22Rv1 (cell line): ENCODE data around the gene SPPL2B.

Source experiments
- H3K27ac ChIP-seq: fragments of 450-650 bp; 2 replicates; pipeline ENCODE4 v1.5.1; 2017
- ZFX ChIP-seq: fragments of 450-650 bp; IDR thresholded peaks from 2 replicates; pipeline ENCODE4 v1.6.1; 2017; ENCODE audit warnings: antibody characterized with exemption, borderline replicate concordance
- TF ChIP-seq, protein P1 (sequence below): fragments of 450-650 bp; IDR thresholded peaks from 2 replicates; pipeline ENCODE4 v1.5.1; 2017; ENCODE audit warnings: mild to moderate bottlenecking

The SPPL2B gene

DNA sequence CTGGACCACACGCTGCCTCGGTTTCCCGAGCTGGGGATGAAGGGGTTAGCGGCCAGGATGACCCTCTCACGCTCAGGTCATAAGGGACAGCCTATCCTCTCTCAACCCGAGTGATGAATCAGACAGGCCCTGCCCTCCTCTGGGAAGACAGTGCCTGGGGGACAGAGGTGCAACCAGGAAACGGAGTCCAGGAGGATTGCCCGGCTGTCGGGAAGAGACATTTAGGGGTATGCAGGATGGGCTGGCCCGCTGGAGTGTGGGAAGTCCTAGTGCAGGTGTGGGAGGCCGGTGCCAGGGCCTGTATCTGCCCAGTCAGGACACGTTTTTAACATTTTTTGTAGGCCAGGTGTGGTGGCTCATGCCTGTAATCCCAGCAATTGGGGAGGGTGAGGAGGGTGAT lies 8.4 kb upstream of the SPPL2B start:
- no peak overlapping the region for H3K27ac ChIP-seq
- TF ChIP-seq, protein P1, sequence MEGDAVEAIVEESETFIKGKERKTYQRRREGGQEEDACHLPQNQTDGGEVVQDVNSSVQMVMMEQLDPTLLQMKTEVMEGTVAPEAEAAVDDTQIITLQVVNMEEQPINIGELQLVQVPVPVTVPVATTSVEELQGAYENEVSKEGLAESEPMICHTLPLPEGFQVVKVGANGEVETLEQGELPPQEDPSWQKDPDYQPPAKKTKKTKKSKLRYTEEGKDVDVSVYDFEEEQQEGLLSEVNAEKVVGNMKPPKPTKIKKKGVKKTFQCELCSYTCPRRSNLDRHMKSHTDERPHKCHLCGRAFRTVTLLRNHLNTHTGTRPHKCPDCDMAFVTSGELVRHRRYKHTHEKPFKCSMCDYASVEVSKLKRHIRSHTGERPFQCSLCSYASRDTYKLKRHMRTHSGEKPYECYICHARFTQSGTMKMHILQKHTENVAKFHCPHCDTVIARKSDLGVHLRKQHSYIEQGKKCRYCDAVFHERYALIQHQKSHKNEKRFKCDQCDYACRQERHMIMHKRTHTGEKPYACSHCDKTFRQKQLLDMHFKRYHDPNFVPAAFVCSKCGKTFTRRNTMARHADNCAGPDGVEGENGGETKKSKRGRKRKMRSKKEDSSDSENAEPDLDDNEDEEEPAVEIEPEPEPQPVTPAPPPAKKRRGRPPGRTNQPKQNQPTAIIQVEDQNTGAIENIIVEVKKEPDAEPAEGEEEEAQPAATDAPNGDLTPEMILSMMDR = no peak
- no peak for TF ChIP-seq ZFX

DNA sequence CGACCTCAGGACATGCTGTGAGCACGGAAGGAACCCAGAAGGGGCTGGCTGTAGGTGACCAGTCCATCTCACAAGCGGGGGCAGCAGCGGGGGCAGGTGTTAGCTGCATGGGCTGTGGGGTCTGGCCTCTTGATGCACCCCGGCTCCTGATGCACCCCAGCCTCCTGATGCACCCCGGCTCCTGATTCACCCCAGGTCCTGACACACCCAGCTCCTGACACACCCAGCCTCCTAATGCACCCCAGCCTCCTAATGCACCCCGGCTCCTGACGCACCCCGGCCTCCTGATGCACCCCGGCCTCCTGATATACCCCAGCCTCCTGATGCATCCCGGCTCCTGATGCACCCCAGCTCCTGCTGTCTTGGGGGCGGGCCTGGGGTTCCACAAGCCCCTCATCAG lies 7.5 kb upstream of the SPPL2B start:
- TF ChIP-seq ZFX = no peak
- TF ChIP-seq, protein P1 = no peak
- H3K27ac ChIP-seq = no peak overlapping the region

GRCh38 chr19:2321565-2322283 lies 6.8 kb upstream of the SPPL2B start:
- H3K27ac ChIP-seq = no peak overlapping the region
- TF ChIP-seq ZFX = no peak

- no peak overlapping the region for H3K27ac ChIP-seq
- TF ChIP-seq ZFX = no peak
- TF ChIP-seq, protein P1 = no peak
Measured at GRCh38 chr19:2323707-2324106, 4.8 kb upstream of the SPPL2B start.

DNA sequence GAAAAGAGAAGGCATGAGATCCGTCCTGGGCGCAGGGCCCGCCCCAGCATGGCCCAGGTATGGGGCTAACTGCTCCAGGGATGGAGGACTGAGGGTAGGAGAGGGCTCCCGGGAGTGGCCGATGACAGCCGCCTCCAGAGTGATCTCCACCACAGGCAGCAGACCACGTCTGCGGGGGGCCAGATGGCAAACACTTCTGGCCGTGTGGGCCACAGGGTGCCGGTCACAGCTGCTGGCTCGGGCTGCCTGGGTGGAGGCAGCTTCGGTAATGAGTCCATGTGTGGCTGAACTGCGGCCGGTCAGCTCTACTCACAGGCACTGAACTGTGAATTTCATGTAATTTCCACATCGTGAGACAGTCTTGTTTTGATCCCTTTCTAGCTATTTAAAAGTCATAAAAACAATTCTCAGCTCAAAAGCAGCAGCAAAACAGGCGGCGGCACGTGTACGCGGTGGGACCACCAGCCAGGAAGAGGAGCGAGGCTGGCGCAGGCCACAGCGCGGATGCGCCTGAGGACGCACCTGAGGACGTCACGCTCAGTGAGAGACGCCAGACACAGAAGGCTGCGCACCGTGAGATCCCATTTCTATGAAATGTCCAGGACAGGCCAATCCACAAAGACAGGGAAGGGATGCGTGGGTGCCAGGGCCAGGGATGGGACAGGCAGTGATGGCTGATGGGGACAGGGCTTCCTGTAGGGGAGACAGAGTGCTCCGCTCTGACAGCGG lies 4.1 kb upstream of the SPPL2B start:
- no peak overlapping the region for H3K27ac ChIP-seq

GRCh38 chr19:2325281-2326046 lies 3.0 kb upstream of the SPPL2B start:
- TF ChIP-seq, protein P1 = no peak
- no peak for TF ChIP-seq ZFX
- no peak overlapping the region for H3K27ac ChIP-seq

More for the DNA sequence above, 4.1 kb upstream of the SPPL2B start:
- TF ChIP-seq, protein P1 = no peak
- no peak for TF ChIP-seq ZFX

- TF ChIP-seq ZFX = no peak
- TF ChIP-seq, protein P1 = no peak
- peak overlapping the region; percentile 90 for H3K27ac ChIP-seq
Measured at GRCh38 chr19:2326699-2327360, 1.7 kb upstream of the SPPL2B start.
